KBM-7 (cell line): Measurements from ENCODE around the gene FAM3D.

Experiments used
- DNase-seq: peaks from one replicate; pipeline ENCODE4 v3.0.0-alpha.2; 2015
- in situ Hi-C: fragments of 300-500 bp; cut with MboI; formaldehyde crosslinking; loops from 2 replicates; pipeline ENCODE4 v1.14.3; 2020; ENCODE audit warnings: low sequenced_read_pairs, low pct_unique_long_range_greater_than_20kb, mixed read lengths

FAM3D gene

DNA sequence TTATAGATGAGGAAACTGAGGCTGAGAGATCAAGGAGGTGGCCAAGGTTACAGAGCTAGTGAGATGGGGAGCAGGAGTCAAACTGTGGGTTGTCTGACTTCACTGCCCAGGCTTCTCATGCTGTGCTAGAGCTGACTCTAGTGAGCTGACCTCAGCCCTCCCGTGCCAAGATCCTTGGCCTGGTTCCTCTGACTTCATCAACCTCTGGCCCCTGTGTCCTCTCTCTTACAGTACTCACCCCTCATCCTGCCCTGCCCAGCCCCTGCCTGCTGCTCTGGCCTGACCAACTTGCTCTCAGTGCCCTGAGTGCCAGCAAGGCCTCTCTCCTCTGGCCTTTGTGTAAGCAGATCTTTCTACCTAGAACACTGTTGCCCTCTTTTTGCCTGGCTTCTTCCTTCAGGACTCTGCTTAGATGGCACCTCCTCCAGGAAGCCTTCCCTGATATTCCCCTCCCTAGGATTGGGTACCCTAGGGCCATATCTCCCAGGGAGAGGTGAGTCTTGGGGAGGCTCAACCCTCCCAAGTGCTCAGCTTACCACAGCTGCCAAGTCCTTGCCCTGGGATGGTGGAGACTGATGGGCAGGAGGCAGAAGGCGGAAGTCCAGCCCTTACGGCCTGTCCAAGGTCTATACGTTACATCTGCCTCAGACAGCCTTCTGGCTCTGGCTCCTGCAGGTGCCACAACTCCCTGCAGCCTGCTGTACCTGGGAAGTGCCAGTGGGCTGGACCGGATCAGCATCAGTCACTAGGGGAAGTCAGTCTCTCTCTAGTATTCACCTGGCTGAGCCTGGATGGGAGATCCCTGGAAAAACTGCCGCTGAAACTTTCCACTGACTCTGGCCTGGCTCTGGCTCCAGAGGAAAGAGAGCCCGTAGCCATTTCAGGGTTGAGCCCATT, 53.1 kb downstream of the FAM3D start:
- DNase-seq: no peak

GRCh38 chr3:58612830-58613229, 53.7 kb downstream of the FAM3D start:
- no peak for DNase-seq
- in situ Hi-C loops: no loop called here

More for the DNA sequence above, 53.1 kb downstream of the FAM3D start:
- in situ Hi-C loops: no loop called here

GRCh38 chr3:58609990-58610389, 56.6 kb downstream of the FAM3D start:
- in situ Hi-C loops: no loop called here
- no peak for DNase-seq

DNA sequence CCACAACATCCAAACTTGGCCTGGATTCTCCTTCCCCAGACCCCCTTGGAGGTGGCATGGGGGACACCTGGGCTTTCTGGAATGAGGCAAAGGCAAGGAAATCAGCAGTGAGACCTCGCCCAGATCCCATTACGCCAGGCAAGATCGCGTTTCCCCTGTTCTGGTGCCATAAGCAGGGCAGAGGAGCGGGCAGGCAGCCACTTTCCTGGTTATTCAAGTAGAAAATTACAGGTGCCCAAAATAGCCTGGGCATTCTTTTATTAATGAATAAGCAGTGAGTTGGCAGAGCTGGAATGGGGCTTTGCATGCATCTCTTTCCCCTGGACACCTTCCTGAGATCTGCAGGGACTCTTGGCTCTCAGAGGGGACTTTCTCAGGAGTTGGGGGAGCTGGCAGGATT, 57.9 kb downstream of the FAM3D start:
- in situ Hi-C loops: no loop called here
- DNase-seq: no peak

DNA sequence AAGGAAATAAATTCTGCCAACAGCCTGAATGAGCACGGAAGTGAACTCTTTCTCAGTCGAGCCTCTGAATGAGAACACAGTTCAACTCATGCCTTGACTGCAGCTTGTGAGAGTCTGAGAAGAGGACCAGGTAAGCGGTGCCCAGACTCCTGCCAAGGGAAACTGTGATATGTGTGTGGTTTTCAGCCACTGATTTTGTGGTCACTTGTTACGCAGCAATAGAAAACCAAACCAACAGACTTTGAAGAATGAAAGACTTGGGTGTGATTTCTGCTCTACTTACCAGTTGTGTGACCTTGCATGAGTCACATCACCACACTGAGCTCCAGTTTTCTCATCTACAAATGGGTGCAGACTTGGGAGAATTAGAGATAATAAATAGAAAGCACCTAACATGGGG, 58.8 kb downstream of the FAM3D start:
- no peak for DNase-seq
- in situ Hi-C loops: no loop called here

DNA sequence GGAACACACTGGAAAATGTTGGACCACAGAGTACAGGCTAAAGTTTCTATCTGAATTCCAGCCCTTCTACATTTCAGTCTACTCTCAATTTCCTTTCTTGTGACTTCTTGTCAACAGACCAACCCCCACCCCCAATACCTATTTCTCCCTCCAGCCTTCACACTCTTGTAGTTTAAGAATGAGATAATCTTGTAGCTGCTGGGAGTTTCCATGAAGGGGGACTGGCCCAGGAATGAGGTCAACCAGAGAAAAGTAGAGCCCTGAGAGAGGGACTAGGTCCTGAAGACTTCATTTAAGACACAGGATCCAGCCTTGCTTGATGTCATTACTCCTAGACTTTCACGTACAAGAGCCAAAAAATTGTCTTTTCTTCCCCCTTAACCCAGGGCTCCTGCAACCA, 59.9 kb downstream of the FAM3D start:
- in situ Hi-C loops: no loop called here

GRCh38 chr3:58604031-58604430, 62.5 kb downstream of the FAM3D start:
- in situ Hi-C loops: no loop called here
- no peak for DNase-seq

More for the DNA sequence above, 59.9 kb downstream of the FAM3D start:
- no peak for DNase-seq

GRCh38 chr3:58603606-58604005, 63.0 kb downstream of the FAM3D start:
- in situ Hi-C loops: no loop called here
- DNase-seq: no peak

DNA sequence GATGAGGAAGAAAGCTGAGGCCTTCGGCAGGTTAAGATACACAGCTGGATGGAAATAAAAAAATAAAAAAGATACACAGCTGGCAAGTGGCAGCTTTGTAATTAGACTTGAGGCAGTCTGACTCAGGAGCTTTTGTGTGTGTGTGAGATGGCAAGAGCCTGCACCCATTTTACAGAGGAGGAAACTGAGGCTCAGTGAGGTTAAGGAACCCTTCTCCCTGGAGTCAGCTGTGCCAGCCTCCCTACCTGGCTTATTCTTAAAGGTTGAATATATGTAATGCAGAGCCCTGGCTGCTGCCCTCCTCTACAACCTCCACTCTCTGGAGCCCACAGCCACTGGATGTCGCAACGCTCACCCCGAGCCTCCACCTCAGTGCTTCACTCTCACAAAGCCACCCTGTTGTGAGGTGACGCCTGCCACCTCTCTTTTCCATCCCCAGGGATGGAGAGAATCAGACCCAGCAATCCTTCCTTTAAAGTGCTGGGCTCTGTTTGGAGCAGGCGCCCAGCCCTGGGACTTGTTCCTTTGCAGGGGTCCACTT, 68.7 kb downstream of the FAM3D start:
- no peak for DNase-seq
- in situ Hi-C loops: no loop called here

- in situ Hi-C loops: no loop called here
- no peak for DNase-seq
Measured at GRCh38 chr3:58596834-58597518, 69.6 kb downstream of the FAM3D start.

GRCh38 chr3:58594117-58594516, 72.5 kb downstream of the FAM3D start:
- in situ Hi-C loops: no loop called here

DNA sequence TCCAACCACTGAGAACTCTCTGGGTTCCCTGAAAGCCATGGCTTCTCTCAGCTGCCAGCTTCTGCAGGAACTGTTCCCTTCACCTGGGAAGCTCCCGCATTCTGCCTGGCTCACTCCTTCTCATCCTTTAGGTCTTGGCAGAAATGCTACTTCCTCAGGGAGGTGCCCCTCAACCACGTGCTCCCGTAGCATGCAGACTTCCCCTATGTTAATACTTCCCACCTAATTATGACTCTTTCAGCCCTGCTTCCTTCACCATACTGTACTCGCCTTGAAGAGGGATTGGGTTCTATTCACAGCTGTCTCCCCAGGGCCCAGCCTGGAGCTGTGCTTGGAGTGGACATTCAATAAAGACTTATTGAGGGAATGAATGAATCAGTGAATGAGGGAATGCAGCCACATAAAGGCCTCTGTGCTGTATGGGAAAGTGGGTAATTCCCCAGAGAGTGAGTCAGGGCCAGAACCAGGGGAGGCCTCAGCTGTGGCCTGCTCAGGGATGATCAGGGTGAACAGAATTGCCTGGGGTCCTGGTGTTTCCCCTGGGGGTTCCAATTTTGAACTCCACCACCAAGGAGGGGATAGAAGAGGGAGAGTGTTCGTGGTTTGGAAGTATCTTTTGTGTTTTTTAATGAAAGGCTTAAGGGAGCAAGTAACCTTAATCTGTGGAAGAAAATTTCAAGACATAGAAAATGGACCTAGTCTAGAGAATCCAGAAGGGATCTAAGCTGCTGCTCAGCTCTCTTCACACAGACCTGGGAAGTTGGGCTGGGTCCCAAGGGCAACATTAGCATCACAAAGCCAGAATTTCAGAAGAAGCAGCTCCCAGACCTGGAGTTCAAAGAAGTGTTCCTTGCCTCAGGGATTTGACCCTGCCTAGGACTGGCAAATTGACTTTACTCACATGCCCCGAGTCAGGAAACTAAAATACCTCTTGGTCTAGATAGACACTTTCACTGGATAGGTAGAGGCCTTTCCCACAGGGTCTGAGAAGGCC, 74.8 kb downstream of the FAM3D start:
- in situ Hi-C loops: no loop called here
- no peak for DNase-seq

More at GRCh38 chr3:58594117-58594516, 72.5 kb downstream of the FAM3D start:
- DNase-seq: no peak

DNA sequence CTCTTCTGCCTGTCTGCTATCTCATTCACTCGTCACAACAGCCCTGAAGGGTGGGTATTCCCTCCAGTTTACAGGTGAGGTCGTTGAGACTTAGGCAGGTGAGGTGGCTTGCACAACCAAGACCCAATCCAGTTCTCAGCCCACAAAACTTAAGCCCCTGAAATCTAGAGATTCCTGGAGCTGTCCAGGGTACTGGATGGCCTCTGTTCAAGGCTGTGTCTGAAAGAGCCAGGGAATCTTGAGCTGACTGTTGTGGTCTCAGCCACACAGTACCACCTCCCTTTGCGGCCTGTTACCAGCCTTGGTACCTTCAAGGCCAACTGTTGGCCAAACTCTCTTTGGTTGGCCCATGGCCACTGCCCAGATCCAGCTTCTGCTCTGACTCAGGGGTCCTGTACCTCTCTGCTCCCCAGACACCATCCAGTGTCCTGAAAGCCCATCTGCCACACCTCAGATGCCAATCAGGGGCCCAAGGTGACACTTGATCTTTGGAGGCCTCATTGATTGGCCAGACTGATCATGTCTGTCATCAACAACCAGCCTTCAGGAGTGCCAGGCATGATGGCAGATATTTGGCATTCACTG, 78.5 kb downstream of the FAM3D start:
- in situ Hi-C loops: no loop called here
- DNase-seq: peak; percentile 38

- DNase-seq: no peak
- in situ Hi-C loops: no loop called here
Measured at GRCh38 chr3:58586776-58587192, 79.8 kb downstream of the FAM3D start.

GRCh38 chr3:58585994-58586393, 80.6 kb downstream of the FAM3D start:
- peak; percentile 43 for DNase-seq
- in situ Hi-C loops: no loop called here

GRCh38 chr3:58585005-58585786, 81.4 kb downstream of the FAM3D start:
- in situ Hi-C loops: no loop called here
- DNase-seq: peak; percentile 81

DNA sequence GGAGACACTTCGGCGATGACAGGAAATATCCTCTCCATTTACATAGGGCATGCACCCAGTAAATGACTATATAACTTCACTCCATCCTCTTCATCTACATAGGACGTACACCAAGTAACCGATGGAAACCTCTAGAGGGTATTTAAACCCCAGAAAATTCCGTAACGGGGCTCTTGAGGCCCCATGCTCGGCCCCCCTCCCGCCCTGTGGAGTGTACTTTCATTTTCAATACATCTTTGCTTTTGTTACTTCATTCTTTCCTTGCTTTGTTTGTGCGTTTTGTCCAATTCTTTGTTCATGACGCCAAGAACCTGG, 81.9 kb downstream of the FAM3D start:
- peak; percentile 33 for DNase-seq
- in situ Hi-C loops: no loop called here
